Spleen (tissue), 11 donors: ENCODE results near the gene NPRL2. TPM values are rescaled to one million over a fixed set of nuclear protein-coding genes. Genes with fewer than 3 reads are reported as not detected.

Experiments
- DNase-seq: peaks from one replicate; pipeline ENCODE4 v3.0.0-alpha.2; 2020
- H3K27ac ChIP-seq, 8 donors: fragments of 200-600 bp; sonication (generic) in 7 of 8; 1 replicate in 4 of 8; 2 replicates in 4 of 8; pipeline versions ENCODE4 v1.5.0 to v1.8.0; 2016 to 2021; ENCODE audit warnings: inconsistent platforms in 4 of 8, mild to moderate bottlenecking in 4 of 8, moderate library complexity in 1 of 8
- H3K27me3 ChIP-seq, 7 donors: fragments of 200-600 bp; sonication (generic) in 6 of 7; replicated peaks in 1 of 7; 1 replicate in 4 of 7; 2 replicates in 3 of 7; pipeline versions ENCODE4 v1.5.0 to v1.8.0; 2016 to 2021; ENCODE audit warnings: inconsistent platforms in 3 of 7, mild to moderate bottlenecking in 1 of 7
- H3K36me3 ChIP-seq, 6 donors: fragments of 200-600 bp; sonication (generic) in 5 of 6; 1 replicate in 4 of 6; 2 replicates in 2 of 6; pipeline versions ENCODE4 v1.5.0 to v1.8.0; 2016 to 2021; ENCODE audit warnings: inconsistent platforms in 2 of 6
- H3K4me1 ChIP-seq, 6 donors: fragments of 200-600 bp; sonication (generic) in 5 of 6; 1 replicate in 3 of 6; 2 replicates in 3 of 6; pipeline versions ENCODE4 v1.5.0 to v1.8.0; 2016 to 2021; ENCODE audit warnings: inconsistent platforms in 3 of 6
- H3K4me3 ChIP-seq, 8 donors: fragments of 200-600 bp; sonication (generic) in 7 of 8; 1 replicate in 4 of 8; 2 replicates in 4 of 8; pipeline versions ENCODE4 v1.5.0 to v1.8.0; 2016 to 2021; ENCODE audit warnings: inconsistent platforms in 4 of 8, mild to moderate bottlenecking in 4 of 8, moderate library complexity in 2 of 8
- H3K9me3 ChIP-seq, 8 donors: fragments of 200-600 bp; sonication (generic) in 7 of 8; 1 replicate in 4 of 8; 2 replicates in 4 of 8; pipeline versions ENCODE4 v1.5.0 to v1.8.0; 2016 to 2021; ENCODE audit warnings: inconsistent platforms in 4 of 8
- CTCF ChIP-seq, 11 experiments: fragments of 200-600 bp in 7 of 11; fragments of 450-650 bp in 4 of 11; sonication (generic) in 4 of 11; IDR thresholded peaks in 8 of 11; conservative IDR thresholded peaks in 3 of 11; 1 replicate in 7 of 11; 2 replicates in 4 of 11; pipeline versions ENCODE4 v1.4.0 to v1.8.0; 2016 to 2021; ENCODE audit warnings: antibody characterized with exemption in 11 of 11, inconsistent platforms in 4 of 11, mild to moderate bottlenecking in 1 of 11
- POLR2A ChIP-seq, 3 donors: fragments of 450-650 bp; IDR thresholded peaks; one replicate each; pipeline ENCODE4 v1.5.1; 2017; ENCODE audit warnings: antibody characterized with exemption in 3 of 3, mild to moderate bottlenecking in 1 of 3
- POLR2AphosphoS5 ChIP-seq, 3 donors: sonication (generic); formaldehyde crosslinking; IDR thresholded peaks; one replicate each; pipeline ENCODE4 v1.5.1; 2017; ENCODE audit warnings: antibody characterized with exemption in 3 of 3
- WGBS, 5 donors: extraction: QIAGEN DNeasy Blood & Tissue Kit in 3 of 5; methylation state at CpG; one replicate each; pipeline versions ENCODE4 v1.1.5 to v1.1.7; 2013 to 2018; 5-methylcytosine and 5-hydroxymethylcytosine counted together
- intact Hi-C: fragments of 100-400 bp; cut with DNase I; formaldehyde crosslinking; loops from one replicate; pipeline ENCODE4 v1.15.0; 2023; ENCODE audit warnings: low total_unique reads
- polyA plus RNA-seq, 3 donors: library from polyadenylated mRNA; stranded (reverse); fragments of 200-250 nt; gene quantifications; one replicate each; pipeline ENCODE4 v1.2.1, GENCODE V29; 2013
- total RNA-seq, 7 donors: library from RNA; depleted of rRNA in 3 of 7; stranded (reverse); fragments of >200 nt in 3 of 7; fragmentation: NEBNext Ultra II Directional in 4 of 7; extraction: Animal tissue kit (Norgen Biotek cat#: 25700) in 4 of 7; gene quantifications; one replicate each; pipeline versions ENCODE4 v1.1.0 to v1.2.1, GENCODE V29; 2016 to 2021
- donor health status: healthy with polysubstance abuse.
- donor health status: DM: no; HTN: no; CAD: no; lungs with moderate emphysema.
- donor health status: DM: no; HTN: no; CAD: no.
- donor health status: Bipolar disorder and iron deficiency.
- donor health status: healthy.
- donor health status: DM: no; HTN: no; CAD: no.
- donor health status: DM: yes; HTN: yes; CAD: no.

Gene NPRL2
- total and polyA plus RNA-seq, 10 donors, result 17.8 to 31.2 (median 22.9) TPM

GRCh38 chr3:50354850-50355249 is 4.3 kb upstream of the NPRL2 start:
- H3K27ac ChIP-seq, result peak overlapping the region in 1 of 8 donors; percentile 91
- H3K9me3 ChIP-seq, result no peaks in the 10 kb centered on the region
- no peak for DNase-seq
- TF ChIP-seq POLR2AphosphoS5 (IDR thresholded peaks at IDR 0.05) (peak in 1 of 3 donors; percentile 35), POLR2A (IDR thresholded peaks at IDR 0.05) (no peak), CTCF (IDR thresholded peaks at IDR 0.05 in 8 of 11, conservative IDR thresholded peaks at IDR 0.05 in 3 of 11) (no peak)
- 87 to 97% (median 94%) methylated on average over 5 to 7 of the region's 7 CpGs for WGBS, 5 donors
- H3K27me3 ChIP-seq, result no peaks in the 10 kb centered on the region
- peaks cover 0 to 72% (median 40%) of the 10 kb centered on the region in 6 donors for H3K36me3 ChIP-seq
- intact Hi-C loops, result no loop called here
- H3K4me3 ChIP-seq, result no peak overlapping the region
- H3K4me1 ChIP-seq, result peaks cover 39 to 96% (median 78%) of the 10 kb centered on the region in 6 donors

GRCh38 chr3:50354186-50354764 is 3.7 kb upstream of the NPRL2 start:
- no peak for TF ChIP-seq CTCF (IDR thresholded peaks at IDR 0.05 in 8 of 11, conservative IDR thresholded peaks at IDR 0.05 in 3 of 11)
- no peak for TF ChIP-seq POLR2A (IDR thresholded peaks at IDR 0.05)
- no peak for TF ChIP-seq POLR2AphosphoS5 (IDR thresholded peaks at IDR 0.05)
- no peak for DNase-seq
- Histone ChIP-seq H3K4me1 (peaks cover 39 to 98% (median 80%) of the 10 kb centered on the region in 6 donors), H3K9me3 (no peaks in the 10 kb centered on the region), H3K27ac (no peak overlapping the region), H3K36me3 (peaks cover 0 to 75% (median 40%) of the 10 kb centered on the region in 6 donors), H3K4me3 (no peak overlapping the region), H3K27me3 (no peaks in the 10 kb centered on the region)
- intact Hi-C loops, result no loop called here
- 84 to 93% (median 90%) methylated on average over 5 of the region's 5 CpGs for WGBS, 5 donors

GRCh38 chr3:50353245-50354004 is 2.9 kb upstream of the NPRL2 start:
- intact Hi-C loops, result no loop called here
- H3K9me3 ChIP-seq, result no peaks in the 10 kb centered on the region
- H3K36me3 ChIP-seq, result peaks cover 0 to 81% (median 44%) of the 10 kb centered on the region in 6 donors
- H3K4me3 ChIP-seq, result no peak overlapping the region
- peaks cover 36 to 98% (median 80%) of the 10 kb centered on the region in 6 donors for H3K4me1 ChIP-seq
- no peak for DNase-seq
- TF ChIP-seq POLR2A (IDR thresholded peaks at IDR 0.05) (no peak), POLR2AphosphoS5 (IDR thresholded peaks at IDR 0.05) (peak; percentile 42 to 79 (median 58)), CTCF (IDR thresholded peaks at IDR 0.05 in 8 of 11, conservative IDR thresholded peaks at IDR 0.05 in 3 of 11) (no peak)
- WGBS, 5 donors, result 81 to 92% (median 84%) methylated on average over 8 to 12 of the region's 12 CpGs
- peak overlapping the region in 2 of 8 donors; percentile 2 to 33 for H3K27ac ChIP-seq
- no peaks in the 10 kb centered on the region for H3K27me3 ChIP-seq

- WGBS, 5 donors, result 36 to 57% (median 43%) methylated on average over 2 of the region's 2 CpGs
- no peak for DNase-seq
- Histone ChIP-seq H3K36me3 (peaks cover 0 to 81% (median 50%) of the 10 kb centered on the region in 6 donors), H3K9me3 (no peaks in the 10 kb centered on the region), H3K4me1 (peaks cover 30 to 98% (median 77%) of the 10 kb centered on the region in 6 donors), H3K27ac (peak overlapping the region in 1 of 8 donors; percentile 33), H3K27me3 (no peaks in the 10 kb centered on the region), H3K4me3 (no peak overlapping the region)
- TF ChIP-seq CTCF (IDR thresholded peaks at IDR 0.05 in 8 of 11, conservative IDR thresholded peaks at IDR 0.05 in 3 of 11) (no peak), POLR2AphosphoS5 (IDR thresholded peaks at IDR 0.05) (no peak)
- intact Hi-C loops, result no loop called here
Measured at GRCh38 chr3:50352781-50353180, 2.2 kb upstream of the NPRL2 start.
